ENCODE measurements around the gene DPH7.

DNA sequence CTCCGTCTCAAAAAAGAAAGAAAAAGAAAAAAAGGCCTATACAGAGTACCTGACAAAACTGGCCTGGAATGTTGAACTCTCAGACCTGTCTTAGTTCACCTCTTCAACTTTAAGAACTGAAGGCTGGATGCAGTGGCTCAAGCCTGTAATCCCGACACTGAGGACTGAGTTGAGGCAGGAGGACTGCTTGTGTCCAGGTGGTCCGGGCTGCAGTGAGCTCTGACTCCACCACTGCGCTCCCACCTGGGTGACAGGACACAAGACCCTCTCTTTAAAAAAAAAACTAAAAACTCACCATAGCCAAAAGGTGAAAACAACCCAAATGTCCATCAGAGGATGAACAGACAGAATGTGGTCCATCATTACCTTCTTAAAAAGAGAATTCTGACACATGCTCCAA is 20.6 kb downstream of the DPH7 start:
- TF ChIP-seq, protein P1, sequence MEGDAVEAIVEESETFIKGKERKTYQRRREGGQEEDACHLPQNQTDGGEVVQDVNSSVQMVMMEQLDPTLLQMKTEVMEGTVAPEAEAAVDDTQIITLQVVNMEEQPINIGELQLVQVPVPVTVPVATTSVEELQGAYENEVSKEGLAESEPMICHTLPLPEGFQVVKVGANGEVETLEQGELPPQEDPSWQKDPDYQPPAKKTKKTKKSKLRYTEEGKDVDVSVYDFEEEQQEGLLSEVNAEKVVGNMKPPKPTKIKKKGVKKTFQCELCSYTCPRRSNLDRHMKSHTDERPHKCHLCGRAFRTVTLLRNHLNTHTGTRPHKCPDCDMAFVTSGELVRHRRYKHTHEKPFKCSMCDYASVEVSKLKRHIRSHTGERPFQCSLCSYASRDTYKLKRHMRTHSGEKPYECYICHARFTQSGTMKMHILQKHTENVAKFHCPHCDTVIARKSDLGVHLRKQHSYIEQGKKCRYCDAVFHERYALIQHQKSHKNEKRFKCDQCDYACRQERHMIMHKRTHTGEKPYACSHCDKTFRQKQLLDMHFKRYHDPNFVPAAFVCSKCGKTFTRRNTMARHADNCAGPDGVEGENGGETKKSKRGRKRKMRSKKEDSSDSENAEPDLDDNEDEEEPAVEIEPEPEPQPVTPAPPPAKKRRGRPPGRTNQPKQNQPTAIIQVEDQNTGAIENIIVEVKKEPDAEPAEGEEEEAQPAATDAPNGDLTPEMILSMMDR (conservative IDR thresholded peaks at IDR 0.05; ENCODE audit: low read length), result no peak
- no peak for TF ChIP-seq EZH2phosphoT487 (IDR thresholded peaks at IDR 0.05; ENCODE audit: borderline replicate concordance)
